GM18498 (cell line): ENCODE results near the gene PRKN.

Source experiments
- ATAC-seq: cut with Tn5 transposase; IDR thresholded peaks from one replicate; pipeline ENCODE4 v1.9.1; 2021; ENCODE audit warnings: mild to moderate bottlenecking, moderate library complexity; ENCODE audit not compliant: unreplicated experiment

The PRKN gene

DNA sequence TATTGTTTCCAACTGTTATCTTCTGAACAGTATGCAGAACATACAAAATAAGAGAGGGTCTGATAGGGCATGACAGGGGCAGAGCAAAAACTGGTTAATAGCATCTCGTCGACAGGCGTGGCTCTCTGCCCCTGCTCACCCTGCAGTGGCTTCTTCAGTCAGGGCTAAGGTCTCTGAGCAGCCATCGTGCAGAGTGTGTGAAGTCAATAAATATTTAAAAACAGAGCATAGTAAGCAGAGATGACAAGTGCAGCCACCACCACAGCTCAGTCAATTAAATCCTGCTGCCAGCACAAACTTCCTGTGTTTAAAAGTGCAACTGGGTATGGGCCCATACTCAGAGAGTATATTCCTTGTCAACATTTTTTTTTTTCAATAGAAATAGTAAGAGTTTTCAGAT lies 1080.3 kb downstream of the PRKN start:
- no peak for ATAC-seq

GRCh38 chr6:161644521-161644920 lies 1083.0 kb downstream of the PRKN start:
- ATAC-seq = no peak

DNA sequence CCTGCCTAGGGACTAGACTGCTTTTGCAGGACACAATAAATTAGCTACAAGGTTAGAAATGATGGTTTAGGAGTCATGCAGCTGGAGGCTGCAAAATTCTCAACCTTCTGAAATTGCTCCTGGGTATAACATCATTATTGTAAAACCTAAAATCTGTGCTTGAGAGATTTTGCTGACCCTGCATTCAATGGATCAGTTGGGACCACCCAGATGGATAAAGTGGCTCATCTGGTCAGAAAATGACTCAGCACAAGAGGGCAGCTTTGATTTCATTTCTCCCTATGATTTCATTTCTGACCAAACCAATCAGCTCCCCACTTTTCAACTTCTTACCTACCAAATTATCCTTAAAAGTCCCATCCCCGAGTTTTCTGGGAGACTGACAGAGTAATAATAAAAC lies 1086.4 kb downstream of the PRKN start:
- no peak for ATAC-seq

DNA sequence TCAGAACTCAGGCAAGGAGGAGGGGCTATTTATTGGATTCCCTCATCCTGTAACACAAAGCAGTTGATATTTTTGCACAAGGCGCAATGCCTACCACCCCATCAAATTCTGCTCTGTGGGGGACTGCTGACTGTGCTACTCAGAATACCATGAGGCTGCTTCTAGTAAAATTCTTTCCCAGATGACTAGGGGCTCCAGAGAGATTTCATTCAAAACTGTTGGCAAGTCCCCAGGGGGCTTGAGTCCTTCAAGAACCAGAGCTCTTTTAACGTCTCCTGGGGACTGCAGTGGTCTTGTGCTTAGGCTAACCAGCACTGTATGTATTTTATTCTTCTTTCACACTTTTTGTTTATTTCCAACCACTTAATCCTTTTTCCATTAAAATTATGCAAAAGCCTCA lies 1087.8 kb downstream of the PRKN start:
- ATAC-seq = no peak

DNA sequence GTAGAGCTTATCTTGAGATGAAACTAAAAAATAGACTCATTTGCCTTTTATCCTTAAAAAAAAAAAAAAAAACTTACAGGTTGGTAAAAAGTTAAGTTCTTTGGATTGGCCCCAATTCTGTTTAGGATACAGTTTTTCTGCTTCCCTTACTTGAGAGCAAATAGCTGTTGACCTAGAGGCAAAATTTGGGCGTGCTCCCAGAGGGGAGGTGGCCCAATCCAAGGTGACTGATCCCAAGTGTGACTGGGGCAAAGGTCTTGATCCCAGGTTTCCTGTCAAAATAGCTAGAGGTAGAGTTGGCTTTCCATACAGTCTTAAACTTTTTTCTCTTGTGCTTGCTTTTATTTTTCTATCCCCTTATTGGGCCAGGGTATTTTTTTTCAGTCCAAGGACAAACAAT lies 1089.9 kb downstream of the PRKN start:
- no peak for ATAC-seq

DNA sequence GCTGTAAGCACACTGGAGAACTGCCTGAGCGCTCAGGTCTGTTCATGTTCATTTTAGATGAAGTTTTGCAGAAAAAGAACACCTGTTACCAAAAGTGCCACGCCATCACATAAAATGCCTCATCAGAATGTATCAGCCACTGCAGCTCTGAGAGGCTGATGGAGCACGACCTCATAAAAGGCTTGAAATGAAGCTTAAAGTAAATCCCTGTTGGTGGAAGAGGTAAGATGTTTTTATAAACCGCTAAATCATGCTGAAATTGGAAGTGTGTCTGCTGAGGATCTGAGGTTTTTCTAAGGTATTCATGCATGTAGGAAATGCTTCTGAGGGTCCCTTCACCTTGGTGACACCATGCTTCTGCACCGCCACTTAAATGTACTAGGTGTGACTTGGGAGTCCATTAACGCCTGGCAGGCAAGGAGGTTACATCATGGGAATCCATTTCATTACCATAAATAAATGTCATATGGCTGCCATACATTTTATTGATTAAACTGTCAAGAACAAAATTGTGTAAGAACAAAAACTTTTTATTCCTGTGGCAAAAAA lies 1090.6 kb downstream of the PRKN start:
- no peak for ATAC-seq

DNA sequence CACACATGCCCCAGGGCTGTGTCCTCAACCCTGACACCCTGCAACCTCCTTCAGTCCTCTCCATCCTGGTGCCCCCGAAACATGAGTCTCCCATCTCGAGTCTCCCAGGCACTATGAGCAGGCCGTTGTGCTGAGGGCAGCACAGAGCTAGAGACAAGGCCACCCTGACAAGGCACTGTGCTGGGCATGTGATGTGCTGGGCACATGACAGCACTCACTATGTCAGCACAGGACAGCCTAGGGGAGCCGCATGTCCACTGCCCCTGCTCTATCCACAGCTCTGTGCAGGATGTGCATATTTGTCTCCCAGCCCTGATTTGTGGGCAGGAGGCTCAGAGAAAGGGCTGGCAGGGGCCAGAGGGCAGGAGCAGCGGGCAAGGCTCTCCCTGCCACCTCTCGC lies 1091.6 kb downstream of the PRKN start:
- ATAC-seq = no peak

- ATAC-seq = no peak
These were observed 1092.7 kb downstream of the PRKN start for GRCh38 chr6:161634916-161635315.

- ATAC-seq = no peak
These were observed 1095.8 kb downstream of the PRKN start for GRCh38 chr6:161631676-161632194.

DNA sequence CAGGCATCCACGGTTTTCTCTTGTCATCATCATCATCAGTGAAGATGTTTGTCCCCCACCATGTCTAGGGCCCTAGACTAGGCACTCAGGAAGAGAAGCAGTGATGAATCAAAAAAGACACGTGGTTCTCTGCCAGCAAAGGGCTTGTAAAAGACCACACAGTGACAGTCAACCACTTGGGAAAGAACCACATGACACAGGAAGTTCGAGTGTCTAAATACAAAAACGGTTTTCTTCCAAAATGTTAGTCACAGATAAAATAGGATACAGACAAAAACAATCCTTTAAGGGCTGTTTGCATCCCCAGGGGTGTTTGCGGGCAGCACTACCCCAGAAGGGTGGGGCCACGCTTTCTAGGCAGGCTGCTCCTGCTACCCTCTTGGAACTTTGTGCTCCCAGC lies 1096.9 kb downstream of the PRKN start:
- no peak for ATAC-seq

GRCh38 chr6:161626132-161626676 lies 1101.4 kb downstream of the PRKN start:
- no peak for ATAC-seq

DNA sequence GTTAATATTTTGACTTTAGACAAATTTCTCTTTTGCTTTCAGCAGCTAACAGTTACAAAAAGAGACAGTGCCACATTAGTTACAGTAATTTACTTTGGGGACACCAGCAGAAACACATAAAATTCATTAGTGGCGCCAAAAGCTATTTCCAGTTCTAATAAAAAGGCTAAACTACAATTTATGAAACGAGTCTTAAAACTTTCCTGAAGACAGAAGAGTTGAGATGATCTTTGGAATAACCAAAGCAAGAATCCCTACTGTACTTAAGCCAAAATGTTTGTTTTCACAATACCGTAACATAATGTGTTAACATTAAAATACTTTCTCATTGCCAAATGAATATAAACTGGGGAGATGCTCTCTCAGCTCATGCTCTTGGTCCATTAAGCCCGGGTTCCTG lies 1103.5 kb downstream of the PRKN start:
- no peak for ATAC-seq

DNA sequence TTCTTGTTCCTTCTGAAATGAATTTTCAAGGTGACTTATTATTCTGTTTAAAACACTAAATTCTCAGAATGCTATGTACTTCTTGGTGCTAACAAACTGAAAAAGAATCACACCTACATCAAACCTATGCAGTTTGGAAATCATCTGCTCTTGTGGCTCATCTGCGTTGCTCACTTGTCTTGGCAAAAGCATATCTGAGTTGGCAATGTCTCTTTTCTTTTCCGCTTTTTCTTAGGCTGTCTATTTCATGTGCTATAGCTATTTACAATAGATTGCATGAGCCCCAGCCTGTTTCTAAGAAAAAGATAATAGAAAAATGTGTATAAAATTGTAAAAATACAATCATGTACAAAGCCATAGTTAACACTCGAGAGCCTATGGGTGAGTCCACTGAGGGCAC lies 1104.8 kb downstream of the PRKN start:
- ATAC-seq = no peak

- no peak for ATAC-seq
These were observed 1108.6 kb downstream of the PRKN start for GRCh38 chr6:161618831-161619454.

DNA sequence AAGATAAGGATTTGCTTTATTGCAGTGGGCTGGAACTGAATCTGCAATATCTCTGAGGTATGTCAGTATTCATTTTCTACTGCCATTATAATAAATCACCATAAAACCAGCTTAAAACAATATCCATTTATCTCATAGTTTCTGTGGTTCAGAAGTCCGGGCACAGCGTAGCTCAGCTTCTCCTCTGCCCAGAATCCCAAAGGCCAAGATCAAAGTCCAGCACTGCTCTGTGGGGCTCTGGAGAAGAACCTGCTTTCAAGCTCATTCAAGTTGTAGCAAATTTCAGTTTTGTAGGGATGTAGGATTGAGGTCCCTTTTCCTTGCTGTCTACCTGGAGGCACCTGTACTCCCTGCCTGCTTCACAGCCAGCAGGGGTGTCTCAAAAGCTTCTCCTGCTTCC lies 1113.9 kb downstream of the PRKN start:
- ATAC-seq = no peak

DNA sequence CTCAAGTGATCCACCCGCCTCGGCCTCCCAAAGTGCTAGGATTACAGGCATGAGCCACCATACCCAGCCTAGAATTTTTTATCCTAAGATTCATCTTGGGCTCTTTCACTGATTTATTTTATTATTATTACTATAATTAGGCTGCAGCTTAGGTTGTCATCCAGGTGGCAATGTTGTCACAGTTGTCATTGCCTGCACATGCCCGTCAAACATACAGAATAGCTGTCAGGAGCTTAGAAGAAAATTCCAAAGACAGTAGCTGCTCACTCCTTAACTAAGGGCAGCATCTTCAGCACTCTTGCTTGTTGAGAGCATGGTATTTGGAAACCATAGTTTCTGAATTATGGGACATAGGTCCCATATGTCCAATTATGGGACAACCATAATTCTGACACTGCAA lies 1118.8 kb downstream of the PRKN start:
- ATAC-seq = no peak

- ATAC-seq = no peak
These were observed 1119.8 kb downstream of the PRKN start for GRCh38 chr6:161607696-161608297.

GRCh38 chr6:161602359-161602758 lies 1125.2 kb downstream of the PRKN start:
- ATAC-seq = no peak

GRCh38 chr6:161598896-161599295 lies 1128.7 kb downstream of the PRKN start:
- ATAC-seq = no peak

GRCh38 chr6:161596807-161597520 lies 1130.6 kb downstream of the PRKN start:
- ATAC-seq = no peak

- no peak for ATAC-seq
These were observed 1133.2 kb downstream of the PRKN start for GRCh38 chr6:161594412-161594811.
